Hepatocyte (in vitro differentiated cells): Measurements from ENCODE around the gene ATP7B.

Experiments
- CTCF ChIP-seq: fragments of 200-600 bp; sonication (generic); IDR thresholded peaks from 2 replicates; pipeline ENCODE4 v1.5.1; 2016; ENCODE audit warnings: antibody characterized with exemption, mild to moderate bottlenecking; ENCODE audit not compliant: poor library complexity
- EZH2 ChIP-seq: fragments of 200-600 bp; sonication (generic); IDR thresholded peaks from 2 replicates; pipeline ENCODE4 v1.6.1; 2016; ENCODE audit warnings: antibody characterized with exemption, mild to moderate bottlenecking, borderline replicate concordance
- EZH2phosphoT487 ChIP-seq: fragments of 200-600 bp; sonication (generic); IDR thresholded peaks from one replicate; pipeline ENCODE4 v1.6.1; 2018; ENCODE audit warnings: antibody characterized with exemption, mild to moderate bottlenecking, low read depth, moderate library complexity; ENCODE audit not compliant: unreplicated experiment, severe bottlenecking

- no peak for TF ChIP-seq CTCF
- TF ChIP-seq EZH2 = no peak
- no peak for TF ChIP-seq EZH2phosphoT487
Measured at GRCh38 chr13:51976423-51976822, 34.8 kb downstream of the ATP7B start.
